ENCODE data around the gene SLC4A3. TPM values are rescaled to one million over a fixed set of nuclear protein-coding genes. Genes with fewer than 3 reads are reported as not detected.

Gene SLC4A3
- total RNA-seq, 2 experiments from 2014 or later: 0.16 to 0.20 TPM

- Mint-ChIP-seq H3K4me3 (no peak overlapping the region), H3K27me3 (peaks cover 46% of the 10 kb centered on the region), H3K9me3 (no peaks in the 10 kb centered on the region), H3K36me3 (ENCODE audit: low read depth) (no peaks in the 10 kb centered on the region), H3K27ac (no peak overlapping the region), H3K4me1 (ENCODE audit: low read depth) (no peaks in the 10 kb centered on the region)
- H3K27ac ChIP-seq (ENCODE audit: low read depth in 1 of 2, low read length in 2 of 2): no peak overlapping the region
- CTCF ChIA-PET: no interaction called here
- no peaks in the 10 kb centered on the region for H3K36me3 ChIP-seq (ENCODE audit: insufficient read depth, low read length)
- DNase-seq: no peak
- peaks cover 0 to 12% of the 10 kb centered on the region in 2 experiments for H3K27me3 ChIP-seq (ENCODE audit: control insufficient read depth in 1 of 2, insufficient read depth in 2 of 2, low read length in 2 of 2)
- no peak overlapping the region for H3K4me3 ChIP-seq (ENCODE audit: low read length)
- no peak for TF ChIP-seq CTCF (IDR thresholded peaks at IDR 0.05)
- H3K9me3 ChIP-seq (ENCODE audit: control insufficient read depth in 1 of 2, insufficient read depth in 1 of 2, low read length in 2 of 2): peaks cover 0 to 5% of the 10 kb centered on the region in 2 experiments
- ATAC-seq (ENCODE audit: poor library complexity): no peak
- intact Hi-C loops (cut with DNase I, micrococcal nuclease): no loop called here
- POLR2A ChIA-PET: no interaction called here
- no peaks in the 10 kb centered on the region for H3K4me1 ChIP-seq (ENCODE audit: insufficient read depth, low read length)
Measured at GRCh38 chr2:219663116-219663762, 35.8 kb downstream of the SLC4A3 start.

GRCh38 chr2:219664041-219664440, 36.6 kb downstream of the SLC4A3 start:
- no peaks in the 10 kb centered on the region for H3K9me3 Mint-ChIP-seq
- no peaks in the 10 kb centered on the region for H3K4me1 Mint-ChIP-seq (ENCODE audit: low read depth)
- ATAC-seq (ENCODE audit: poor library complexity): no peak
- ChIA-PET POLR2A (no interaction called here), CTCF (no interaction called here)
- no peak overlapping the region for H3K4me3 ChIP-seq (ENCODE audit: low read length)
- no peak overlapping the region for H3K27ac ChIP-seq (ENCODE audit: low read depth in 1 of 2, low read length in 2 of 2)
- H3K27me3 Mint-ChIP-seq: peaks cover 41% of the 10 kb centered on the region
- no peak overlapping the region for H3K27ac Mint-ChIP-seq
- H3K4me1 ChIP-seq (ENCODE audit: insufficient read depth, low read length): no peaks in the 10 kb centered on the region
- TF ChIP-seq CTCF (IDR thresholded peaks at IDR 0.05): no peak
- H3K9me3 ChIP-seq (ENCODE audit: control insufficient read depth in 1 of 2, insufficient read depth in 1 of 2, low read length in 2 of 2): peaks cover 0 to 5% of the 10 kb centered on the region in 2 experiments
- no peak overlapping the region for H3K4me3 Mint-ChIP-seq
- no peak for DNase-seq
- peaks cover 0 to 12% of the 10 kb centered on the region in 2 experiments for H3K27me3 ChIP-seq (ENCODE audit: control insufficient read depth in 1 of 2, insufficient read depth in 2 of 2, low read length in 2 of 2)
- intact Hi-C loops (cut with DNase I, micrococcal nuclease): no loop called here
- no peaks in the 10 kb centered on the region for H3K36me3 Mint-ChIP-seq (ENCODE audit: low read depth)
- H3K36me3 ChIP-seq (ENCODE audit: insufficient read depth, low read length): no peaks in the 10 kb centered on the region

- no peak overlapping the region for H3K4me3 ChIP-seq (ENCODE audit: low read length)
- TF ChIP-seq CTCF (IDR thresholded peaks at IDR 0.05): no peak
- H3K36me3 ChIP-seq (ENCODE audit: insufficient read depth, low read length): no peaks in the 10 kb centered on the region
- Mint-ChIP-seq H3K27ac (no peak overlapping the region), H3K27me3 (peaks cover 33% of the 10 kb centered on the region), H3K36me3 (ENCODE audit: low read depth) (no peaks in the 10 kb centered on the region), H3K9me3 (no peaks in the 10 kb centered on the region), H3K4me3 (no peak overlapping the region), H3K4me1 (ENCODE audit: low read depth) (no peaks in the 10 kb centered on the region)
- POLR2A ChIA-PET: no interaction called here
- no peak for DNase-seq
- H3K9me3 ChIP-seq (ENCODE audit: control insufficient read depth in 1 of 2, insufficient read depth in 1 of 2, low read length in 2 of 2): peaks cover 0 to 5% of the 10 kb centered on the region in 2 experiments
- intact Hi-C loops (cut with DNase I, micrococcal nuclease): no loop called here
- ATAC-seq (ENCODE audit: poor library complexity): no peak
- peaks cover 0 to 6% of the 10 kb centered on the region in 2 experiments for H3K27me3 ChIP-seq (ENCODE audit: control insufficient read depth in 1 of 2, insufficient read depth in 2 of 2, low read length in 2 of 2)
- CTCF ChIA-PET: no interaction called here
- no peaks in the 10 kb centered on the region for H3K4me1 ChIP-seq (ENCODE audit: insufficient read depth, low read length)
- no peak overlapping the region for H3K27ac ChIP-seq (ENCODE audit: low read depth in 1 of 2, low read length in 2 of 2)
Measured at GRCh38 chr2:219664944-219665343, 37.5 kb downstream of the SLC4A3 start.

Data from CD4-positive, alpha-beta T cell (primary cell).